ENCODE results near the gene PRKAA1. TPM values are rescaled to one million over a fixed set of nuclear protein-coding genes. Genes with fewer than 3 reads are reported as not detected.

PRKAA1 gene
- total RNA-seq, 1 experiment from 2014 or later = 28.8 TPM

DNA sequence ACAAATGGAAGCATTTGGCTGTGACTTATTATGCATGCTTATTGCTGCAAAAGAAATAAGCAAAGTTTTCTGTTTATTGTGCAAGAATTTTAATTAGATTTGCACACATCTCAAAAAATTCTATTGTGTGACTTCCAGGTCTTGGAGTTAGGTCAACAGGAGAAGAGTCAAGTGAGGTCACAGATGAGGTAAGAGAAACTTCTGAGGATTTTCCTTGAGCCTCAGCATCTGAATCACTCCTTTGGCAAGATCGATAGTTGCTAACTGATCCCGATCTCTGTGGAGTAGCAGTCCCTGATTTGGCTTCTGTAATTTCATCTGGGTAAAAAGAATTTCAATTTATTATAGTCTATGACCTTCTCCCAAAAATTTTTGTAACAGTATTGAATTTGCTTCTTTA lies 35.5 kb downstream of the PRKAA1 start:
- Histone ChIP-seq H2BK120ac (ENCODE audit: low read depth, low read length, poor library complexity, severe bottlenecking) (no peak overlapping the region), H3K4ac (ENCODE audit: low read depth, low read length) (no peak overlapping the region), H3K9me3 (ENCODE audit: control insufficient read depth, low read depth, low read length) (no peaks in the 10 kb centered on the region), H3T11ph (ENCODE audit: low read length) (no peak overlapping the region), H2BK12ac (ENCODE audit: insufficient read length, low read depth, low read length) (no peak overlapping the region), H4K8ac (replicated peaks; ENCODE audit: insufficient read length, low read depth, low read length) (no peak overlapping the region), H3K79me1 (ENCODE audit: insufficient read depth, low read depth, low read length, poor library complexity, severe bottlenecking) (no peaks in the 10 kb centered on the region), H4K91ac (ENCODE audit: insufficient read length, low read depth, low read length) (no peak overlapping the region), H3K56ac (ENCODE audit: insufficient read length, low read depth, low read length) (no peak overlapping the region), H3K9ac (ENCODE audit: extremely low read depth, insufficient read length, low read length) (no peak overlapping the region), H2BK5ac (ENCODE audit: insufficient read length, low read length) (no peak overlapping the region), H3K79me2 (ENCODE audit: insufficient read depth, low read length) (no peaks in the 10 kb centered on the region), H3K23me2 (ENCODE audit: insufficient read length, low read depth, low read length, poor library complexity, severe bottlenecking) (no peaks in the 10 kb centered on the region), H3K4me2 (ENCODE audit: insufficient read depth, insufficient read length, low read length) (no peak overlapping the region), H3K18ac (ENCODE audit: insufficient read length, low read depth, low read length) (no peak overlapping the region), H3K23ac (ENCODE audit: insufficient read length, low read depth, low read length) (no peak overlapping the region), H2AK5ac (ENCODE audit: insufficient read length, low read length) (no peak overlapping the region), H2BK20ac (ENCODE audit: low read depth, low read length, poor library complexity, severe bottlenecking) (no peak overlapping the region), H2BK15ac (ENCODE audit: low read depth, low read length) (no peak overlapping the region), H3K27ac (ENCODE audit: insufficient read length, low read depth, low read length) (no peak overlapping the region), H2AFZ (ENCODE audit: low read length) (no peak overlapping the region), H3K27me3 (ENCODE audit: insufficient read depth, low read length) (no peaks in the 10 kb centered on the region), H4K5ac (ENCODE audit: insufficient read length, low read depth, low read length) (no peak overlapping the region), H3K4me1 (ENCODE audit: insufficient read depth, low read length) (no peaks in the 10 kb centered on the region), H3K14ac (ENCODE audit: insufficient read depth, low read length) (no peak overlapping the region), H4K20me1 (ENCODE audit: control insufficient read depth, insufficient read depth, insufficient read length) (no peaks in the 10 kb centered on the region)
- no peaks in the 10 kb centered on the region for H3K9me3 Mint-ChIP-seq
- H3K27me3 Mint-ChIP-seq (ENCODE audit: low read depth) = no peaks in the 10 kb centered on the region
- no peaks in the 10 kb centered on the region for H3K4me1 Mint-ChIP-seq
- no CpG with 5 or more reads among the region's 2 CpGs for WGBS (ENCODE audit: extremely low coverage, insufficient read length, low lambda C conversion rate)
- no peak for DNase-seq
- peaks cover 19 to 54% (median 33%) of the 10 kb centered on the region in 3 experiments; a peak in 6 of 7 replicates for H3K36me3 Mint-ChIP-seq (ENCODE audit: insufficient read depth in 1 of 3, low read depth in 3 of 3)
- TF ChIP-seq, protein P1, sequence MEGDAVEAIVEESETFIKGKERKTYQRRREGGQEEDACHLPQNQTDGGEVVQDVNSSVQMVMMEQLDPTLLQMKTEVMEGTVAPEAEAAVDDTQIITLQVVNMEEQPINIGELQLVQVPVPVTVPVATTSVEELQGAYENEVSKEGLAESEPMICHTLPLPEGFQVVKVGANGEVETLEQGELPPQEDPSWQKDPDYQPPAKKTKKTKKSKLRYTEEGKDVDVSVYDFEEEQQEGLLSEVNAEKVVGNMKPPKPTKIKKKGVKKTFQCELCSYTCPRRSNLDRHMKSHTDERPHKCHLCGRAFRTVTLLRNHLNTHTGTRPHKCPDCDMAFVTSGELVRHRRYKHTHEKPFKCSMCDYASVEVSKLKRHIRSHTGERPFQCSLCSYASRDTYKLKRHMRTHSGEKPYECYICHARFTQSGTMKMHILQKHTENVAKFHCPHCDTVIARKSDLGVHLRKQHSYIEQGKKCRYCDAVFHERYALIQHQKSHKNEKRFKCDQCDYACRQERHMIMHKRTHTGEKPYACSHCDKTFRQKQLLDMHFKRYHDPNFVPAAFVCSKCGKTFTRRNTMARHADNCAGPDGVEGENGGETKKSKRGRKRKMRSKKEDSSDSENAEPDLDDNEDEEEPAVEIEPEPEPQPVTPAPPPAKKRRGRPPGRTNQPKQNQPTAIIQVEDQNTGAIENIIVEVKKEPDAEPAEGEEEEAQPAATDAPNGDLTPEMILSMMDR (conservative IDR thresholded peaks at IDR 0.05) = no peak
- H3K27ac Mint-ChIP-seq = no peak overlapping the region
- H3K4me3 Mint-ChIP-seq = no peak overlapping the region
